ENCODE results near the gene NUTF2. TPM values are rescaled to one million over a fixed set of nuclear protein-coding genes. Genes with fewer than 3 reads are reported as not detected.

NUTF2 gene
- total and polyA plus RNA-seq, 10 of the 15 experiments (the other 5 are each of a cell fraction or from before 2014, with no cell fraction given) = 116 to 342 (median 202) TPM

DNA sequence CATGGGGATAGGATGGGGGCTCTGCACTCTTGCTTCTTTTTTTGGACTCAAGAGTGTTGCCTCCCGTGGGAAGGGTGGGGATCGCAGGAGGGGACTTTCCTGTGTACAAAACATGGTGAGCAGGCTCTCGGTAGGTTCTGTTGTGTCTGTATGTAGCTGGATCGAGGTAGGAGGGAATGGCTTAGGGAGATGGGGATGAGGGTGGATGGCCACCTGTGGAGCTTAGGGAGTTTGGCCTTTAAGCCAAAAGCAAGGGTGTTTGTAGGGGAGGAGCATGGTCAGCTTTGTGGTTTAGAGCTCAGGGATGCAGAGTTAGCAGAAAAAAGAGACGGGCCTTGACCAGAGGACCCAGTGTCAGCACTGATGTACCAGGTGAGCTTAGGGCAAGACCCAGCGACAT, 15.1 kb downstream of the NUTF2 start (continued):
- TF ChIP-seq RUNX3 (IDR thresholded peaks at IDR 0.05; ENCODE audit: low read length) (no peak), RELA (IDR thresholded peaks at IDR 0.05; ENCODE audit: borderline replicate concordance, partially characterized antibody) (no peak), NFIC (IDR thresholded peaks at IDR 0.05; ENCODE audit: low read depth, low read length) (no peak)
- TF ChIP-seq, protein P1, sequence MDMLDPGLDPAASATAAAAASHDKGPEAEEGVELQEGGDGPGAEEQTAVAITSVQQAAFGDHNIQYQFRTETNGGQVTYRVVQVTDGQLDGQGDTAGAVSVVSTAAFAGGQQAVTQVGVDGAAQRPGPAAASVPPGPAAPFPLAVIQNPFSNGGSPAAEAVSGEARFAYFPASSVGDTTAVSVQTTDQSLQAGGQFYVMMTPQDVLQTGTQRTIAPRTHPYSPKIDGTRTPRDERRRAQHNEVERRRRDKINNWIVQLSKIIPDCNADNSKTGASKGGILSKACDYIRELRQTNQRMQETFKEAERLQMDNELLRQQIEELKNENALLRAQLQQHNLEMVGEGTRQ (IDR thresholded peaks at IDR 0.05; ENCODE audit: borderline replicate concordance, low read depth, low read length) = no peak
- TF ChIP-seq, protein P2, sequence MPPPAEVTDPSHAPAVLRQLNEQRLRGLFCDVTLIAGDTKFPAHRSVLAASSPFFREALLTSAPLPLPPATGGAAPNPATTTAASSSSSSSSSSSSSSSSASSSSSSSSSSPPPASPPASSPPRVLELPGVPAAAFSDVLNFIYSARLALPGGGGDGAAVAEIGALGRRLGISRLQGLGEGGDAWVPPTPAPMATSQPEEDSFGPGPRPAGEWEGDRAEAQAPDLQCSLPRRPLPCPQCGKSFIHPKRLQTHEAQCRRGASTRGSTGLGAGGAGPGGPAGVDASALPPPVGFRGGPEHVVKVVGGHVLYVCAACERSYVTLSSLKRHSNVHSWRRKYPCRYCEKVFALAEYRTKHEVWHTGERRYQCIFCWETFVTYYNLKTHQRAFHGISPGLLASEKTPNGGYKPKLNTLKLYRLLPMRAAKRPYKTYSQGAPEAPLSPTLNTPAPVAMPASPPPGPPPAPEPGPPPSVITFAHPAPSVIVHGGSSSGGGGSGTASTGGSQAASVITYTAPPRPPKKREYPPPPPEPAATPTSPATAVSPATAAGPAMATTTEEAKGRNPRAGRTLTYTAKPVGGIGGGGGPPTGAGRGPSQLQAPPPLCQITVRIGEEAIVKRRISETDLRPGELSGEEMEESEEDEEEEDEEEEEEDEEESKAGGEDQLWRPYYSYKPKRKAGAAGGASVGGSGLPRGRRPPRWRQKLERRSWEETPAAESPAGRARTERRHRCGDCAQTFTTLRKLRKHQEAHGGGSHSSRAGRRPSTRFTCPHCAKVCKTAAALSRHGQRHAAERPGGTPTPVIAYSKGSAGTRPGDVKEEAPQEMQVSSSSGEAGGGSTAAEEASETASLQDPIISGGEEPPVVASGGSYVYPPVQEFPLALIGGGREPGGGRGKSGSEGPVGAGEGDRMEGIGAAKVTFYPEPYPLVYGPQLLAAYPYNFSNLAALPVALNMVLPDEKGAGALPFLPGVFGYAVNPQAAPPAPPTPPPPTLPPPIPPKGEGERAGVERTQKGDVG (CRISPR knock-in tag; IDR thresholded peaks at IDR 0.05) = no peak
- TF ChIP-seq, protein P3, sequence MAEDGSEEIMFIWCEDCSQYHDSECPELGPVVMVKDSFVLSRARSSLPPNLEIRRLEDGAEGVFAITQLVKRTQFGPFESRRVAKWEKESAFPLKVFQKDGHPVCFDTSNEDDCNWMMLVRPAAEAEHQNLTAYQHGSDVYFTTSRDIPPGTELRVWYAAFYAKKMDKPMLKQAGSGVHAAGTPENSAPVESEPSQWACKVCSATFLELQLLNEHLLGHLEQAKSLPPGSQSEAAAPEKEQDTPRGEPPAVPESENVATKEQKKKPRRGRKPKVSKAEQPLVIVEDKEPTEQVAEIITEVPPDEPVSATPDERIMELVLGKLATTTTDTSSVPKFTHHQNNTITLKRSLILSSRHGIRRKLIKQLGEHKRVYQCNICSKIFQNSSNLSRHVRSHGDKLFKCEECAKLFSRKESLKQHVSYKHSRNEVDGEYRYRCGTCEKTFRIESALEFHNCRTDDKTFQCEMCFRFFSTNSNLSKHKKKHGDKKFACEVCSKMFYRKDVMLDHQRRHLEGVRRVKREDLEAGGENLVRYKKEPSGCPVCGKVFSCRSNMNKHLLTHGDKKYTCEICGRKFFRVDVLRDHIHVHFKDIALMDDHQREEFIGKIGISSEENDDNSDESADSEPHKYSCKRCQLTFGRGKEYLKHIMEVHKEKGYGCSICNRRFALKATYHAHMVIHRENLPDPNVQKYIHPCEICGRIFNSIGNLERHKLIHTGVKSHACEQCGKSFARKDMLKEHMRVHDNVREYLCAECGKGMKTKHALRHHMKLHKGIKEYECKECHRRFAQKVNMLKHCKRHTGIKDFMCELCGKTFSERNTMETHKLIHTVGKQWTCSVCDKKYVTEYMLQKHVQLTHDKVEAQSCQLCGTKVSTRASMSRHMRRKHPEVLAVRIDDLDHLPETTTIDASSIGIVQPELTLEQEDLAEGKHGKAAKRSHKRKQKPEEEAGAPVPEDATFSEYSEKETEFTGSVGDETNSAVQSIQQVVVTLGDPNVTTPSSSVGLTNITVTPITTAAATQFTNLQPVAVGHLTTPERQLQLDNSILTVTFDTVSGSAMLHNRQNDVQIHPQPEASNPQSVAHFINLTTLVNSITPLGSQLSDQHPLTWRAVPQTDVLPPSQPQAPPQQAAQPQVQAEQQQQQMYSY (CRISPR knock-in tag; IDR thresholded peaks at IDR 0.05) = no peak

Measured in GM12878 (cell line).